T-helper 2 cell (primary cell): ENCODE data around the gene SH3BP2.
"Not testable (repeated sequence)": the region's sequence is repeated elsewhere in the genome, so short reads cannot be mapped to it uniquely, and the experiment has no call there.

Source experiments
- DNase-seq, 5 experiments: peaks; one replicate each; pipeline versions ENCODE4 v3.0.0 to v3.0.0-alpha.2; 2012 to 2022

Gene SH3BP2

DNA sequence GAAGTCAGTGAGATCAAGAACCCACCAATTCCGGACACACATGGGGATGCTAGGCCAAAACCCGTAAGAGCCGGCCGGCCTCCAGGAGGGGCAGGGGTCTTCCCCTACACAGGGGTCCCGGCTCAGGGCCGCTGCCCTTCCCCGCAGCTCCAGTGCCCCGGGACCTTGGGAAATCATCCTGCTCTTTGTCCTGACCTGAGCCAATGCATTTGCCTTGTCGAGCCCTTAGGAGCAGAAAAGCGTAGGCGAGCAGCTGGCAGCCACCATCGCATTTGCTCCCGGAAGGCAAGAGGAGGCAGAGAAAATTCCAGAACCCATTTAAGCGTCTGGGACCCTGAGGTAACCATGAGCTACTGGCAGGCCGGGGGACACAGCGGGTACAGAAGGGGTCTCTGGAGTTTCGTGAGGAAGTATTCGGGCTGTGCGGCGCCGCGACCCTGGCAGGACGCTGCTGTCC is 29.3 kb upstream of the SH3BP2 start:
- no peak for DNase-seq

DNA sequence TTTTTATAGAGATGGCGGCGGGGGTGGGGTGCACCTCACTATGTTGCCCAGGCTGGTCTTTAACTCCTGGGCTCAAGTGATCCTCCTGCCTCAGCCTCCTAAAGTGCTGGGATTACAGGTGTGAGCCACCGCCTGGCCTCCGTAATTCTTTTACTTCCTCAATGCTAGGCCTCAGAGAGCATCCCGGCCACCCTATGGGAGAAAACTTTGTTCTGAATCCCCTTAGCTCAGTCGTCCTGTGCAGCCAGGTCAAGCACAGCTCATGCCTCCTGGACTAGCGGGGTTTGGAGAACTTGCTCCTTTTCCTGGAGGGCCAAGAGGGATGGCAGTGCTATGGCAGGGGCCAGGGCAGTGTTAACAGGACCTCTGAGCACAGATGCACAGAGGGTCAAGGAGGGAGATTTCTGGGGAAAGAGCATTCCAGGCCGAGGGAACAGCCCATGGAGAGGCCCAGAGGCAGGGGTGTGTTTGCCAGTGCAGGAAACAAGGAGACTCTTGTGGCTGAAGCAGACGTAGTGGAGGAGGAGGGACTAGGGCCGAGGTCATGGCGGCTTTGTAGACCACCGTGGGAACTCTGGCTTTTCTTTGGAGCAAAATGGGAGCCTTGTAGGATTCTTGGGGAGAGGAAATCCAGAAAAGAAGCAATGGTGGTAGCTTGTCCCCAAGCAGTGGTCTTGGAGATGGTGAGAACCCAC is 26.9 kb upstream of the SH3BP2 start:
- DNase-seq, result no peak

GRCh38 chr4:2767046-2767704 is 25.7 kb upstream of the SH3BP2 start:
- DNase-seq, result no peak

GRCh38 chr4:2767705-2768074 is 25.2 kb upstream of the SH3BP2 start:
- no peak for DNase-seq

DNA sequence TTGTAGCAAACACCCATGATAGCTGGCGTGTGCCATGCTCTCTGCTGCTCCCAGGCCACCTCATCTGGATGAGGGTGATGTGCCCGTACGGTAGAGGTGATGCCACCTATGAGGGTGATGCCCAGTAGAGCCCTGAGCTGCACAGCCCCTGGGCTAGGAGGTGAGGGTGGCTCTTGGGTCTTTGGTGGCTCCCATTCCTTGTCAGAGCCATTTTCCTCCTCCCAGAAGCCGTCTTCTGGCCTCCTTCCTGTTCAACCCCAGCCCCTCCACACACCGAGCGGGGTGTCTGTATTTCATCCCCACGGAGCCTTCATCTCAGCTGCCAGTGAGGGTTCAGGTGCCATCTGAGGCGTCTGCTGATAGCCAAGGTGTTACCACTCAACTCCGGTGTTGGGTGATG is 24.8 kb upstream of the SH3BP2 start:
- no peak for DNase-seq

DNA sequence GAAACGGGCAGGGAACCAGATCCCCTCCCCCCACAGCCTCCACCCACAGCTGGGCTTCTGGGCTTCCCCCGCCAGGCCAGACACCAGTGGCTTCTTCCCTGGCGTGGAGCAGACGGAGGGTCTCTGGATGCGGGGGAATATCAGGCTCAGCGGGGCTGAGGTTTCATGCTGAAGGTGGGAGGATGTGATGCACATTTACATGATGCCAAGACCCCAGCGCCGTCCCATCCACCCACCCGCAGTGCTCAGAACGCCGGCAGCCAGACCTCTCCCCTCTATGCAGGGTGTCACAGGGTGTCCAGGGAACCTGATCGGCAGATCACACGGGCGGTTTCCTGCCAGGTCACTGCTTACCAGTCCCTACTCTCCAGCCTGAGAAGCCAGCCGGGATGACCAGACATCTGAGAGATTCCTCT is 24.0 kb upstream of the SH3BP2 start:
- no peak for DNase-seq

- DNase-seq, result no peak
These were observed 21.6 kb upstream of the SH3BP2 start for GRCh38 chr4:2771264-2771663.

DNA sequence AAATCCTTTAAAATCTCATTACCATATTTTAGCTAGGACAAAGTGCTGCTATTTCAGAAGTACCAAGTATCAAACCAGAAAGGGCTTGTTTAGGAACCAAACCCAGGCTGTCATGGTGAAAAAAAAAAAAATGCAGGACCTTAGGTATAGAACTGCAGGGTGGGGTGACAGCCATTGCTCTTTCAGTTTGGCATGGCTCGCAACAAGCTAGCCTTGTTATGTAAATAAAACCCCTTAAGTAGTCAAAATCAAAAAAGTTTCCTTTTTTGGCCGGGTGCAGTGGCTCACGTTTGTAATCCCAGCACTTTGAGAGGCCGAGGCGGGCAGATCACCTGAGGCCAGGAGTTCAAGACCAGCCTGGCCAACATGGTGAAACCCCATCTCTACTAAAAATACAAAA is 12.2 kb upstream of the SH3BP2 start:
- DNase-seq, result not testable (repeated sequence)

DNA sequence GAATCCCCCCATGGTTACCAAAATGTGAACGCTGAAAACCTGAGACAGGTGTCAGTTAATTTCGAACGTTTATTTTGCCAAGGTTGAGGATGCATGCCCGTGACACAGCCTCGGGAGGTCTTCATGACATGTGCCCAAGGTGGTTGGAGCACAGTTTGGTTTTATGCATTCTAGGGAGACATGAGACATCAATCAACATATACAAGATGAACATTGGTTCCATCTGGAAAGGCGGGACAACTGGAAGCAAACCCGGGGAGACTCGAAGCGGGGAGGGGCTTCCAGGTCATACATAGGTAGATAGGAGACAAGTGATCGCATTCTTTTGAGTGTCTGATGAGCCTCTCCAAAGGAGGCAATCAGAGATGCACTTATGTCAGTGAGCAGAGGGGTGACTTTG is 11.0 kb upstream of the SH3BP2 start:
- no peak for DNase-seq

- DNase-seq, result no peak
These were observed 9.1 kb upstream of the SH3BP2 start for GRCh38 chr4:2783790-2784189.

DNA sequence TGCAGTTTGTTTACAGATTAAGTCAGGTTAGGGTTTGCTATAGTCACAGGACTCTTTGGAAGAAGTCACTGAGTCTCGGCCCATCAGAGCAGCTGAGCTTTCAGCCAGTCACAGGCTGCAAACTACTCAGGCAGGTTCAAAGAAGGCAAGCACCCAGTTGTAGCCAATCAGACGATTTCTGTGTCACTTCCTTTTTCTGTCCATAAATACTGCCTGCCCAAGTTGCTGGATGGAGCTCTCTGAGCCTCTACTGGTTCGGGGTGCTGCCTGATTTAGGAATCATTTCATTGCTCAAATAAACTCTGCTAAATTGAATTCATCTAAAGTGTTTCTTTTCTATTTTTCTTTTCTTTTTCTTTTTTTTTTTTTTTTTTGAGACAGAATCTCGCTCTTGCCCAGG is 7.3 kb upstream of the SH3BP2 start:
- peak in 1 of 5 experiments; percentile 69 for DNase-seq

GRCh38 chr4:2786152-2786671 is 6.7 kb upstream of the SH3BP2 start:
- DNase-seq, result peak in 3 of 5 experiments; percentile 53 to 59 (median 57)

GRCh38 chr4:2786794-2787229 is 6.1 kb upstream of the SH3BP2 start:
- DNase-seq, result no peak

DNA sequence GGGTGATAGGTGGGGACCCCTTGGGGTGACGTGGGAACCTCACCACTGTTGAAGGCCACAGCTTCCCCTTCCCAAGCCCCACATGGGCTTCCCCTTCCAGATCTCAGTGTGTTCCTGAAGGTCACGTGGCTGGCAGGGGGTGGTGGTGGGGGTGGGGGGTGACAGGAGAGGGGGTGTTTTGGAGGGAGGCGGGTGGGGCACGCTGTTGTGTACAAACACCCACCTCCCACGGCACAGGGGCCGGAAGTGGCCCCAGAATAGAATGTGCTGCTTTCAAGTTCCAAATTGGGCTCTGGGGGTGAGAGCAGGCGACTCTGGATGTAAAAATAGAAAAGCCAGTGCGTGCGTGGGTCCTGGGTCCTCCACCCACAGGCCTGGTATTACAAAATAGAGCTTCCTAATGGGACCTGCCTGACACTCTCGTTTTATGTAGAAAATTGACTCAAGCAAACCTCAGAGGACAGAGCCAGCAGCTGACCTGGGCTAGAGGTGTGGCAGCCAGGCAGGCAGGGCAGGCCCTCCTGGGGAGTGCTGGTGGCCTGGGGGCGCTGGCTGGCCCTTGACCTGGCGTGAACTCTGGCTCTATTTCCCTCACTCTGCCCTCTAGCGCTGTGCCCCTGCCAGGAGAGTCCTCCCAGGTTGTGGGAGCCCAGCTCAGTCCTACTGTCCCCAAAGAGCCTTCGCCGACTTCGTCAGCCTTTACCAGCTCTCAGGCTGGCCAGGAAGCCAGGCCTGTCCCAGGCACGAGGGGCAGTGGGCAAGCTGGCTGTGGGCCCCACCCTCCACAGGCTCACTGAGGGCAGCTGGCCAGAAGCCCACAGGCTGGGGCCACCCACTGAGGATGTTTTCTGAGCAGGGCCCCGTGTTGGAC is 5.4 kb upstream of the SH3BP2 start:
- peak in 2 of 5 experiments; percentile 53 for DNase-seq

GRCh38 chr4:2788101-2788500 is 4.8 kb upstream of the SH3BP2 start:
- DNase-seq, result no peak

- no peak for DNase-seq
These were observed 4.3 kb upstream of the SH3BP2 start for GRCh38 chr4:2788532-2789103.

DNA sequence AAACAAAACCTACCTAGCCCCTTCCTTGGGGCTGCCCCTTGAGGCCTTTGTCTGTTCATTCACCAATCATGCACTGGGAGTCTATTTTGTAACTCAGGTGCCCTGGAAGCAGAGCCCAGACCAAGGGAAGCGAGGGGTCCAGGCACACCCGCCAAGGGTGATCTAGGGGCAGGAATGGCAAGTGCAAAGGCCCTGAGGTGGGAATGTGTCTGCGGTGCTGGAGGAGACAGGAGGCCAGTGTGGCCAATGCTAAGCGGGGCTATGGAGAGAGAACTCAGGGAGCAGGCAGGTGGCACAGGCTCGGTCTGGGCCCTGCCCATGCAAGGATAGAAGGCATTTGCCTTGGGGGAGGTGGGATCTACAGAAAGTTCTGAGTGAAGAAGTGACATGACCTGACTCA is 3.5 kb upstream of the SH3BP2 start:
- no peak for DNase-seq

GRCh38 chr4:2789793-2790582 is 2.9 kb upstream of the SH3BP2 start:
- no peak for DNase-seq

GRCh38 chr4:2790583-2791517 is 2.0 kb upstream of the SH3BP2 start:
- DNase-seq, result no peak

- DNase-seq, result no peak
These were observed 1.1 kb upstream of the SH3BP2 start for GRCh38 chr4:2791518-2792395.
